Upper lobe of right lung (tissue), 1 donor: ENCODE data around the gene TIAM1. TPM values are rescaled to one million over a fixed set of nuclear protein-coding genes. Genes with fewer than 3 reads are reported as not detected.

Experiments used
- ATAC-seq: fragments of 200-7000 bp; cut with Tn5 transposase; one replicate; pipeline ENCODE4 v1.9.1; 2020; ENCODE audit warnings: mild to moderate bottlenecking, moderate library complexity
- DNase-seq: peaks from one replicate; pipeline ENCODE4 v3.0.0-alpha.2; 2020
- H3K27ac ChIP-seq: fragments of 200-600 bp; one replicate; pipeline ENCODE4 v1.8.0; 2022
- H3K27me3 ChIP-seq: fragments of 200-600 bp; one replicate; pipeline ENCODE4 v1.8.0; 2022; ENCODE audit warnings: mild to moderate bottlenecking
- H3K36me3 ChIP-seq: fragments of 200-600 bp; one replicate; pipeline ENCODE4 v1.8.0; 2022
- H3K4me1 ChIP-seq: fragments of 200-600 bp; one replicate; pipeline ENCODE4 v1.8.0; 2022
- H3K4me3 ChIP-seq: fragments of 200-600 bp; one replicate; pipeline ENCODE4 v1.8.0; 2022; ENCODE audit warnings: mild to moderate bottlenecking
- H3K9me3 ChIP-seq: fragments of 200-600 bp; one replicate; pipeline ENCODE4 v1.8.0; 2022
- CTCF ChIP-seq: fragments of 200-600 bp; IDR thresholded peaks from one replicate; pipeline ENCODE4 v1.8.0; 2022; ENCODE audit warnings: antibody characterized with exemption
- intact Hi-C: fragments of 100-400 bp; cut with DNase I; formaldehyde crosslinking; loops from one replicate; pipeline ENCODE4 v1.11.0; 2022
- total RNA-seq: library from RNA; stranded (reverse); fragmentation: NEBNext Ultra II Directional; extraction: Animal tissue kit (Norgen Biotek cat#: 25700); gene quantifications from one replicate; pipeline ENCODE4 v1.2.1, GENCODE V29; 2021
- donor health status: DM: no; HTN: yes; CAD: no; lungs with severe emphysema.

The TIAM1 gene
- total RNA-seq, 1 donor from 2014 or later, result 27.3 TPM

DNA sequence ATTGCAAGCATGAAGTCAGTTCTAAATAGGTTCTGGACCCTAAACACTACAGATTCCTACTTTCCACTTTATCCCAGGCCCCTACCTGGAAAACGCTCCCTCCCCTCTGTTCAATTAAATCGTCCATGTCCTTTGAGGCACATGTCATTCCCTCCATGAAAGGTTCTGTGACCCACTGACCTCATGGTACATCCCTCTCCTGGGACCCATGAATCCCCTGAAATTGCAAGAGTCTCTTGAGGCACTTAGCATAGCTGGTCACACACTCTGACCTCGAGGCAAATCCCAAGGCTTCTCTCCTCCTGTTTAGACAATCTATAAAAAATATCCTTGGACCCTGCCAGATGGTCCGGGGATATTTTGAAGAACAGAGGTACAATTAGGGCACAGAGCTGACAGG, 271.5 kb downstream of the TIAM1 start:
- DNase-seq, result no peak
- intact Hi-C loops, result no loop called here
- Histone ChIP-seq H3K4me1 (no peaks in the 10 kb centered on the region), H3K27me3 (no peaks in the 10 kb centered on the region), H3K9me3 (no peaks in the 10 kb centered on the region), H3K4me3 (no peak overlapping the region), H3K36me3 (no peaks in the 10 kb centered on the region), H3K27ac (no peak overlapping the region)
- no peak for ATAC-seq
- no peak for TF ChIP-seq CTCF
